ENCODE measurements around the gene PPIF.

DNA sequence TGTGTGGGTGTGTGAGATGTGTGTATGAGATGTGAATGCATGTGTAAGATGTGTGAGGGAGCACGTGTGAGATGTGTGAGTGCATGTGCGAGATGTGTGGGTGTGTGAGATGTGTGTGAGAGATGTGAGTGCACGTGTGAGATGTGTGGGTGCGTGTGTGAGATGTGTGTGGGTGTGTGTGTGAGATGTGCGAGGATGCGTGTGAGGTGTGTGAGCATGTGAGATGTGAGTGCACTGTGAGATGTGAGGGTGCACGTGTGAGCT lies 31.0 kb downstream of the PPIF start:
- TF ChIP-seq, protein P1, sequence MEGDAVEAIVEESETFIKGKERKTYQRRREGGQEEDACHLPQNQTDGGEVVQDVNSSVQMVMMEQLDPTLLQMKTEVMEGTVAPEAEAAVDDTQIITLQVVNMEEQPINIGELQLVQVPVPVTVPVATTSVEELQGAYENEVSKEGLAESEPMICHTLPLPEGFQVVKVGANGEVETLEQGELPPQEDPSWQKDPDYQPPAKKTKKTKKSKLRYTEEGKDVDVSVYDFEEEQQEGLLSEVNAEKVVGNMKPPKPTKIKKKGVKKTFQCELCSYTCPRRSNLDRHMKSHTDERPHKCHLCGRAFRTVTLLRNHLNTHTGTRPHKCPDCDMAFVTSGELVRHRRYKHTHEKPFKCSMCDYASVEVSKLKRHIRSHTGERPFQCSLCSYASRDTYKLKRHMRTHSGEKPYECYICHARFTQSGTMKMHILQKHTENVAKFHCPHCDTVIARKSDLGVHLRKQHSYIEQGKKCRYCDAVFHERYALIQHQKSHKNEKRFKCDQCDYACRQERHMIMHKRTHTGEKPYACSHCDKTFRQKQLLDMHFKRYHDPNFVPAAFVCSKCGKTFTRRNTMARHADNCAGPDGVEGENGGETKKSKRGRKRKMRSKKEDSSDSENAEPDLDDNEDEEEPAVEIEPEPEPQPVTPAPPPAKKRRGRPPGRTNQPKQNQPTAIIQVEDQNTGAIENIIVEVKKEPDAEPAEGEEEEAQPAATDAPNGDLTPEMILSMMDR (IDR thresholded peaks at IDR 0.05) = no peak
- no peak for TF ChIP-seq POLR2A (IDR thresholded peaks at IDR 0.05)
